Aorta (tissue), 5 donors: Measurements from ENCODE around the gene CDPF1. TPM values are rescaled to one million over a fixed set of nuclear protein-coding genes. Genes with fewer than 3 reads are reported as not detected.
"Not testable (repeated sequence)": the region's sequence is repeated elsewhere in the genome, so short reads cannot be mapped to it uniquely, and the experiment has no call there.

Source experiments
- ATAC-seq: fragments of 200-7000 bp; cut with Tn5 transposase; one replicate; pipeline ENCODE4 v1.9.1; 2022; ENCODE audit warnings: moderate library complexity; ENCODE audit not compliant: low FRiP score
- DNase-seq, 2 donors: peaks; one replicate each; pipeline ENCODE4 v3.0.0-alpha.2; 2020
- H3K27ac ChIP-seq, 2 donors: one replicate each; pipeline ENCODE4 v1.5.1; 2013; ENCODE audit warnings: low read length in 2 of 2, mild to moderate bottlenecking in 2 of 2, moderate library complexity in 2 of 2, control low read depth in 1 of 2, inconsistent platforms in 1 of 2, low read depth in 1 of 2
- H3K27me3 ChIP-seq, 2 donors: one replicate each; pipeline ENCODE4 v1.6.1; 2013; ENCODE audit warnings: control low read depth in 1 of 2, low read length in 1 of 2, mild to moderate bottlenecking in 1 of 2, moderate library complexity in 1 of 2; ENCODE audit not compliant: insufficient read depth in 2 of 2, control insufficient read depth in 1 of 2
- H3K36me3 ChIP-seq, 2 donors: one replicate each; pipeline ENCODE4 v1.6.1; 2013; ENCODE audit warnings: control low read depth in 1 of 2, low read length in 1 of 2, mild to moderate bottlenecking in 1 of 2; ENCODE audit not compliant: insufficient read depth in 2 of 2, control insufficient read depth in 1 of 2
- H3K4me1 ChIP-seq, 2 donors: one replicate each; pipeline ENCODE4 v1.6.1; 2013; ENCODE audit warnings: low read length in 2 of 2, control low read depth in 1 of 2, mild to moderate bottlenecking in 1 of 2, moderate library complexity in 1 of 2; ENCODE audit not compliant: insufficient read depth in 2 of 2, control insufficient read depth in 1 of 2
- H3K4me3 ChIP-seq, 2 donors: one replicate each; pipeline ENCODE4 v1.5.1; 2013; ENCODE audit warnings: low read length in 2 of 2, control low read depth in 1 of 2, mild to moderate bottlenecking in 1 of 2
- H3K9me3 ChIP-seq: one replicate; pipeline ENCODE4 v1.6.1; 2013; ENCODE audit warnings: mild to moderate bottlenecking, low read length; ENCODE audit not compliant: control insufficient read depth
- WGBS, 2 donors: extraction: QIAGEN DNeasy Blood & Tissue Kit; methylation state at CpG; one replicate each; pipeline ENCODE4 v1.1.7; 2013; 5-methylcytosine and 5-hydroxymethylcytosine counted together
- intact Hi-C, 2 donors: fragments of 100-400 bp; cut with DNase I; formaldehyde crosslinking; loops; one replicate each; pipeline versions ENCODE4 v1.14.2 to v1.15.0; 2022
- polyA plus RNA-seq, 2 donors: library from polyadenylated mRNA; stranded (reverse); fragments of 200-250 nt; gene quantifications; one replicate each; pipeline ENCODE4 v1.2.3, GENCODE V29; 2013
- total RNA-seq, 2 donors: library from RNA; stranded (reverse); fragmentation: NEBNext Ultra II Directional; extraction: Animal tissue kit (Norgen Biotek cat#: 25700); gene quantifications; one replicate each; pipeline ENCODE4 v1.2.1, GENCODE V29; 2021
- donor health status: healthy with polysubstance abuse.
- donor health status: Bipolar disorder and iron deficiency.
- donor health status: DM: no; HTN: no; CAD: no.
- donor health status: DM: no; HTN: no; CAD: no.
- donor health status: DM: yes; HTN: yes; CAD: no.

The CDPF1 gene
- total and polyA plus RNA-seq, 4 donors: 4.1 to 17.8 (median 9.9) TPM

- no peak overlapping the region for H3K4me3 ChIP-seq
- no peak overlapping the region for H3K27ac ChIP-seq
- DNase-seq: peak in 1 of 2 donors; percentile 9
- peaks cover 0 to 16% of the 10 kb centered on the region in 2 donors for H3K36me3 ChIP-seq
- intact Hi-C loops: no loop called here
- H3K4me1 ChIP-seq: no peaks in the 10 kb centered on the region
- H3K9me3 ChIP-seq: no peaks in the 10 kb centered on the region
- H3K27me3 ChIP-seq: no peaks in the 10 kb centered on the region
- ATAC-seq: no peak
- WGBS, 2 donors: 67 to 73% methylated on average over 3 of the region's 3 CpGs
Measured at GRCh38 chr22:46275455-46276122, 25.5 kb upstream of the CDPF1 start.

- Histone ChIP-seq H3K4me1 (no peaks in the 10 kb centered on the region), H3K9me3 (no peaks in the 10 kb centered on the region), H3K4me3 (no peak overlapping the region), H3K36me3 (peaks cover 0 to 16% of the 10 kb centered on the region in 2 donors), H3K27me3 (no peaks in the 10 kb centered on the region), H3K27ac (no peak overlapping the region)
- DNase-seq (peak in 1 of 2 donors; percentile 51), ATAC-seq (no peak)
- intact Hi-C loops: no loop called here
- WGBS, 2 donors: 95 to 97% methylated on average over 8 of the region's 8 CpGs
Measured at GRCh38 chr22:46274381-46274780, 24.3 kb upstream of the CDPF1 start.

GRCh38 chr22:46273432-46274148 is 23.5 kb upstream of the CDPF1 start:
- H3K36me3 ChIP-seq: peaks cover 0 to 9% of the 10 kb centered on the region in 2 donors
- no peak overlapping the region for H3K4me3 ChIP-seq
- DNase-seq (peak in 1 of 2 donors; percentile 57), ATAC-seq (no peak)
- no peak overlapping the region for H3K27ac ChIP-seq
- H3K9me3 ChIP-seq: no peaks in the 10 kb centered on the region
- 90 to 92% methylated on average over 12 of the region's 12 CpGs for WGBS, 2 donors
- H3K27me3 ChIP-seq: no peaks in the 10 kb centered on the region
- H3K4me1 ChIP-seq: no peaks in the 10 kb centered on the region
- intact Hi-C loops: no loop called here

GRCh38 chr22:46272762-46273431 is 22.8 kb upstream of the CDPF1 start:
- DNase-seq: peak in 1 of 2 donors; percentile 58
- Histone ChIP-seq H3K27ac (no peak overlapping the region), H3K36me3 (peaks cover 0 to 5% of the 10 kb centered on the region in 2 donors), H3K4me1 (no peaks in the 10 kb centered on the region), H3K9me3 (no peaks in the 10 kb centered on the region), H3K27me3 (no peaks in the 10 kb centered on the region), H3K4me3 (no peak overlapping the region)
- intact Hi-C loops: no loop called here
- ATAC-seq: no peak
- whole genome bisulfite sequencing, 2 donors: 95% methylated on average over 12 of the region's 12 CpGs

GRCh38 chr22:46272196-46272595 is 22.1 kb upstream of the CDPF1 start:
- 92 to 95% methylated on average over 8 of the region's 8 CpGs for WGBS, 2 donors
- ATAC-seq (no peak), DNase-seq (peak in 1 of 2 donors; percentile 51)
- Histone ChIP-seq H3K4me1 (no peaks in the 10 kb centered on the region), H3K27ac (no peak overlapping the region), H3K4me3 (no peak overlapping the region), H3K9me3 (no peaks in the 10 kb centered on the region), H3K27me3 (no peaks in the 10 kb centered on the region), H3K36me3 (peaks cover 0 to 5% of the 10 kb centered on the region in 2 donors)
- intact Hi-C loops: no loop called here

- ATAC-seq: no peak
- Histone ChIP-seq H3K27me3 (no peaks in the 10 kb centered on the region), H3K9me3 (no peaks in the 10 kb centered on the region), H3K36me3 (peaks cover 0 to 2% of the 10 kb centered on the region in 2 donors), H3K4me1 (no peaks in the 10 kb centered on the region), H3K27ac (no peak overlapping the region), H3K4me3 (no peak overlapping the region)
- intact Hi-C loops: loop anchor here in 1 of 2 donors (5.0 kb wide), 1 partner anchor 117 kb away; the partner anchor contains the start of gene PPARA
- DNase-seq: peak in 1 of 2 donors; percentile 42
- 72% methylated on average over 11 of the region's 11 CpGs for WGBS, 2 donors
Measured at GRCh38 chr22:46269564-46269963, 19.5 kb upstream of the CDPF1 start.

GRCh38 chr22:46267431-46268279 is 17.6 kb upstream of the CDPF1 start, which contains the start of gene TTC38:
Gene TTC38 (plus strand): TSS chr22:46268008. CDS start chr22:46268040, 32 bp downstream.
- 0 to 1% methylated on average over 67 to 74 of the region's 74 CpGs for WGBS, 2 donors
- Histone ChIP-seq H3K36me3 (no peaks in the 10 kb centered on the region), H3K4me3 (peak within 1 kb of the TSS; percentile 79 to 84), H3K27me3 (no peaks in the 10 kb centered on the region), H3K27ac (peak within 1 kb of the TSS; percentile 64 to 72), H3K9me3 (no peaks in the 10 kb centered on the region), H3K4me1 (no peaks in the 10 kb centered on the region)
- DNase-seq: peak; percentile 96 to 97
- intact Hi-C loops: loop anchor here in 1 of 2 donors (5.0 kb wide), 1 partner anchor 115 kb away; the partner anchor contains the start of gene PPARA
- ATAC-seq: peak; percentile 97

- WGBS, 2 donors: 94 to 96% methylated on average over 4 of the region's 4 CpGs
- not testable (repeated sequence) for ATAC-seq, H3K4me3 ChIP-seq, H3K9me3 ChIP-seq, H3K4me1 ChIP-seq, H3K36me3 ChIP-seq, H3K27ac ChIP-seq, H3K27me3 ChIP-seq
- peak in 1 of 2 donors; percentile 39 for DNase-seq
- intact Hi-C loops: loop anchor here in 1 of 2 donors (5.0 kb wide), 1 partner anchor 113 kb away; the partner anchor contains the start of gene PPARA
Measured at GRCh38 chr22:46265627-46266026, 15.5 kb upstream of the CDPF1 start.
